NCI-H510A treated with DMSO at 0.1 percent for 48 hours (cell line): ENCODE results near the gene NEU1.
"Not testable (repeated sequence)": the region's sequence is repeated elsewhere in the genome, so short reads cannot be mapped to it uniquely, and the experiment has no call there.

Experiments used
- DNase-seq: peaks from one replicate; lab custom pipeline; 2025; lab: John Stamatoyannopoulos, UW

Gene NEU1

GRCh38 chr6:31838968-31839367, 23.7 kb downstream of the NEU1 start:
- DNase-seq = no peak

GRCh38 chr6:31838114-31838553, 24.5 kb downstream of the NEU1 start:
- DNase-seq = not testable (repeated sequence)

- DNase-seq = no peak
Observed at GRCh38 chr6:31837369-31838113, 25.1 kb downstream of the NEU1 start.

GRCh38 chr6:31836474-31837368, 25.9 kb downstream of the NEU1 start:
- no peak for DNase-seq

GRCh38 chr6:31836047-31836473, 26.6 kb downstream of the NEU1 start:
- peak; percentile 25 for DNase-seq

DNA sequence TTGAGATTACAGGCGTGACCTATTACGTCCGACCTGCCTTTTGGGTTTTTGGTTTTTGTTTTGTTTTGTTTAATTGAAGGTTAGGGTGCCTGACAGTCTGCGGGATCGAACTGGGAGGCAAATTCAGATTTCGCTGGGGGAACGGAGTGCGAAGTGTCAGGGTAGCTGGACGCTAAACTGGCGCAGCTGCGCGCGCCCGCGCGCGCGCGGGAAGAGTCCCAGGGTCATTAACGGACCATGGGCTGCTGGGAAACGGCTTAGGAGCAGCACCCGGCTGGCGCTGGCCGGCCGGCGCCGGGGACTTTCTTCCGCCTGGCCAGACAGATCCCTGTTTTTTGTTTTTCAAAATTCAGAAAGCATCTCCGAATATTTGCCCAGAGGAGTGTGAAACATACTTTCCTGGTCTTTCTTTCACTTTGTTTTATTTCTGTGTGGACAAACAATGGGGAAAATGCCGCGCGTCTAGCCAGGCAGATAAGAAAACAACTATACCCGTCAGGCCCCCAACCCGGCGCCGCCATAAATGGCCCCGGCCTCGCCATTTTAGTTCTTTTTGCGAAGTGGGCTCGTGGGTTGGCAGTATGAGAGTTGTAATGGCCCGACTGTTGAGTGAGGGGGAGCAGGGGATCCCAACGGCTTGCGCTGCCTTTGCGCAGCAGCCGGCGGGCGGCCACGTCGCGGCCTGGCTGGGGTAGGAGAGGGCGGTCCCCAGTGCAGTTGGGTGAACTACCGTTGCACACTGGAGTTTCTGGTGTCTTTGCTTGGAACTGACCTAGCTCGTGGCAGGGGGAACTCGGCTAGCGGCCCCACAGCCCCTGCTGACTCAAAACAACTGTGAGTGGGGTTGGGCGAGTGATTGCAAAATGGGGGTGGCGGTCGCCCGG, 28.0 kb downstream of the NEU1 start:
- DNase-seq = peak; percentile 99

DNA sequence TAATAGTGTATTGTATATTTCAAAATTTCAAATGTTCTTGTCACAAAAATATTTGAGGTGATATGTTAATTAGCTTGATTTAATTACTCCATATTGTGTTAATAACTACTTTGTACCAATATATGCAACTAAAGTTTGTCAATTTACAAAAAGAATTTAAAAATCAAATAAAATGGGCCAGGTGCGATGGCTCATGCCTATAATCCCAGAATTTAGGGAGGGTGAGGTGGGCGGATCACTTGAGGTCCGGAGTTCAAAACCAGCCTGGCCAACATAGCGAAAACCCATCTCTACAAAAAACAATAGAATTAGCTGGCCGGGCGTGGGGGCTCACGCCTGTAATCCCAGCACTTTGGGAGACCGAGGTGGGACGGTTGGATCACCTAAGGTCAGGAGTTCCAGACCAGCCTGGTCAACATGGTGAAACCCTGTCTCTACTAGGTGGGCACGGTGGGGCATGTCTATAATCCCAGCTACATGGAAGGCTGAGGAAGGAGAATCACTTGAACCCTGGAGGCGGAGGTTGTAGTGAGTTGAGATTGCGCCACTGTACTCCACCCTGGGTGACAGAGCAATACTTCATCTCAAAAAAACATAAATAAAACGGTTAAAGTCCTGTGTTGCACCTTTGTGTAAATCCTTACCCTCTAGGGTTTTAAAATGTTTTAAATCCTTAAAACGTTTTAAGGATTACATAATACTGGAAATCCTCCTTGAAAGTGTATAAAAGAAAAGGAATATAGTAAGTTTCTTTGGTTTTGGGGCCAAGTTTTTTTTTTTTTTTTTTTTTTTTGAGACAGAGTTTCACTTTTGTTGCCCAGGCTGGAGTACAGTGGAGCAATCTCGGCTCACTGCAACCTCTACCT, 31.0 kb downstream of the NEU1 start:
- no peak for DNase-seq

GRCh38 chr6:31830886-31831335, 31.7 kb downstream of the NEU1 start:
- DNase-seq = no peak

- DNase-seq = peak; percentile 66
Observed at GRCh38 chr6:31829633-31830283, 32.9 kb downstream of the NEU1 start.

GRCh38 chr6:31827286-31828079, 35.1 kb downstream of the NEU1 start, which contains the start of gene HSPA1B:
HSPA1B (plus strand) TSS chr6:31827738; CDS start chr6:31827951, 213 bp downstream.
- peak; percentile 100 for DNase-seq

DNA sequence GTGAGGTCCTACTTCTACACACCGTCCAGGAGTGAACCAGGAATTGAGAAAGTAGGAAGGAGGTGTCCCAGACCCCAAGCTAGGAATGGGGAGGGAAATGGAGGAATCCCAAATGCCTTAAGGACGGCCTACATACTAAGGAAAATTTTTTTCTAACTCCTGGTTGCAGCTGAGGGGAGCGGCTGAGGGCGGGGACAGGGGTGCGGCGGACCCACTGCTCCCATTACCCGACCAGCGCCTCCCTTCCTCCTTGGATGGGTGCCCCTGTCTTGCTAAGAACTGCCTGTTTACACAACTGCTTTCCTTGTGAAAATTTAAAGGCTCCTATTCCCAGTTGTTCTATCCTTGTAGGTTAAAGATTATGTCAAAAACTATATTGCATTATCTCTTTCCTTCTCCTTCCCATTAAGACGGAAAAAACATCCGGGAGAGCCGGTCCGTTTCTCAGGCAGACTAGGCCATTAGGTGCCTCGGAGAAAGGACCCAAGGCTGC, 35.8 kb downstream of the NEU1 start:
- DNase-seq = no peak

DNA sequence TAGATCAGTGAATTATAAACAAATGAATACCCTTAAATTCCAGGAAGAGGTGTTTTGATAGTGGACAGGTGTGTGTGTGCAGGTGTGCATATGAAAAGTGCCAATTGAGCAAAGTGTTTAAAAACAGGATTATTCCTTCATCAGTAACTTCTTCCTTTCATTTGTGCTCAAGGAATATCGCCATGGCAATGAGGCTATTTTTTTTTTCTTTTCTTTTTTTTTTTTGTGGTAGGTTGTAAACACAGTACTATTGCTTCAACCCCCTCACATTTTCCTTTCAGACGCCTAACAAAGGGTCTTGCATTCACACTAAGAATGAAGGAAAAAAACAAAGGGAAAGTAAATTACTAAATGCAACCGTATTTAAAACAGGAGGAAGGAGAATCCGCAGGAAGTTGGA, 37.1 kb downstream of the NEU1 start:
- DNase-seq = no peak

DNA sequence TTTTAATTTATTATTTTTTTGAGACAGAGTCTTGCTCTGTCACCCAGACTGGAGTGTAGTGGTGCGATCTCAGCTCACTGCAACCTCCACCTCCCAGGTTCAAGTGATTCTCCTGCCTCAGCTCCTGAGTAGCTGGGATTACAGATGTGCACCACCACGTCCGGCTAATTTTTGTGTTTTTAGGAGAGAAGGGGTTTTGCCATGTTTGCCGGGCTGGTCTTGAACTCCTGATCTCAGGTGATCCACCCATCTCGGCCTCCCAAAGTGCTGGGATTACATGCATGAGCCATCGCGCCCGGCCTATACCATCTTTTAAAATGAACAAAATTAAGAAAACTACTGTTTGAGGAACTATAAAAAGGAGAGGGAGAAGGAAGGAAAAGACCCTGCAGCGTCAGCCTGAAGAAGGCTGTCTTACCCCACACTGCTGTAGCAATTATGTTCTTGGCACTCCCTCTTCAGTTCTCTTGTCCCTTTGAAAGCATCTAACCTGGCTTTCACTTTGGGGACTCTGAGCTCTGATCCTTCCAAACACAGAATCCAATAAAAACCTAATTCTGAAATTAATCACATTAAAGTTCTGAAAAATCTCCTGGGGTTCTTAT, 38.9 kb downstream of the NEU1 start:
- DNase-seq = not testable (repeated sequence)

GRCh38 chr6:31822036-31822821, 40.4 kb downstream of the NEU1 start:
- DNase-seq = peak; percentile 85

- peak; percentile 85 for DNase-seq
Observed at GRCh38 chr6:31821301-31822035, 41.2 kb downstream of the NEU1 start.

DNA sequence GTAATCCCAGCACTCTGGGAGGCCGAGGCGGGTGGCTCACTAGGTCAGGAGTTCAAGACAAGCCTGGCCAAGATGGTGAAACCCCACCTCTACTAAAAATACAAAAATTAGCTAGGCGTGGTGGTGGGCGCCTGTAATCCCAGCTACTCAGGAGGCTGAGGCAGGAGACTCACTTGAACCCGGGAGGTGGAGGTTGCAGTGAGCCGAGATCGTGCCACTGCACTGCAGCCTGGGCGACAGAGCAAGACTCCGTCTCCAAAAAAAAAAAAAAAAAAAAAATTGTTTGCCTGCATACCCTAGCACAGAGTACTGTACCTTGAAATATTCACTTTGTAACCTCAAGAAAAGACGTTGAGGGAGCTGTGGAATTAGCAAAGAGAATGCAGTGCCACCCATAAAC, 42.2 kb downstream of the NEU1 start:
- not testable (repeated sequence) for DNase-seq

- no peak for DNase-seq
Observed at GRCh38 chr6:31819871-31820299, 42.7 kb downstream of the NEU1 start.
